ENCODE results near the gene LSR.

- TF ChIP-seq, protein P1, sequence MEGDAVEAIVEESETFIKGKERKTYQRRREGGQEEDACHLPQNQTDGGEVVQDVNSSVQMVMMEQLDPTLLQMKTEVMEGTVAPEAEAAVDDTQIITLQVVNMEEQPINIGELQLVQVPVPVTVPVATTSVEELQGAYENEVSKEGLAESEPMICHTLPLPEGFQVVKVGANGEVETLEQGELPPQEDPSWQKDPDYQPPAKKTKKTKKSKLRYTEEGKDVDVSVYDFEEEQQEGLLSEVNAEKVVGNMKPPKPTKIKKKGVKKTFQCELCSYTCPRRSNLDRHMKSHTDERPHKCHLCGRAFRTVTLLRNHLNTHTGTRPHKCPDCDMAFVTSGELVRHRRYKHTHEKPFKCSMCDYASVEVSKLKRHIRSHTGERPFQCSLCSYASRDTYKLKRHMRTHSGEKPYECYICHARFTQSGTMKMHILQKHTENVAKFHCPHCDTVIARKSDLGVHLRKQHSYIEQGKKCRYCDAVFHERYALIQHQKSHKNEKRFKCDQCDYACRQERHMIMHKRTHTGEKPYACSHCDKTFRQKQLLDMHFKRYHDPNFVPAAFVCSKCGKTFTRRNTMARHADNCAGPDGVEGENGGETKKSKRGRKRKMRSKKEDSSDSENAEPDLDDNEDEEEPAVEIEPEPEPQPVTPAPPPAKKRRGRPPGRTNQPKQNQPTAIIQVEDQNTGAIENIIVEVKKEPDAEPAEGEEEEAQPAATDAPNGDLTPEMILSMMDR (IDR thresholded peaks at IDR 0.05), result no peak
- TF ChIP-seq POLR2A (IDR thresholded peaks at IDR 0.05), result no peak
These were observed 22.7 kb downstream of the LSR start for GRCh38 chr19:35271546-35271945.
